ENCODE data around the gene MEIOC. TPM values are rescaled to one million over a fixed set of nuclear protein-coding genes. Genes with fewer than 3 reads are reported as not detected.

Gene MEIOC
- total and polyA plus RNA-seq, 12 donors, result 0.03 to 0.40 (median 0.15) TPM; not detected in 8

- TF ChIP-seq, protein P1, sequence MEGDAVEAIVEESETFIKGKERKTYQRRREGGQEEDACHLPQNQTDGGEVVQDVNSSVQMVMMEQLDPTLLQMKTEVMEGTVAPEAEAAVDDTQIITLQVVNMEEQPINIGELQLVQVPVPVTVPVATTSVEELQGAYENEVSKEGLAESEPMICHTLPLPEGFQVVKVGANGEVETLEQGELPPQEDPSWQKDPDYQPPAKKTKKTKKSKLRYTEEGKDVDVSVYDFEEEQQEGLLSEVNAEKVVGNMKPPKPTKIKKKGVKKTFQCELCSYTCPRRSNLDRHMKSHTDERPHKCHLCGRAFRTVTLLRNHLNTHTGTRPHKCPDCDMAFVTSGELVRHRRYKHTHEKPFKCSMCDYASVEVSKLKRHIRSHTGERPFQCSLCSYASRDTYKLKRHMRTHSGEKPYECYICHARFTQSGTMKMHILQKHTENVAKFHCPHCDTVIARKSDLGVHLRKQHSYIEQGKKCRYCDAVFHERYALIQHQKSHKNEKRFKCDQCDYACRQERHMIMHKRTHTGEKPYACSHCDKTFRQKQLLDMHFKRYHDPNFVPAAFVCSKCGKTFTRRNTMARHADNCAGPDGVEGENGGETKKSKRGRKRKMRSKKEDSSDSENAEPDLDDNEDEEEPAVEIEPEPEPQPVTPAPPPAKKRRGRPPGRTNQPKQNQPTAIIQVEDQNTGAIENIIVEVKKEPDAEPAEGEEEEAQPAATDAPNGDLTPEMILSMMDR (IDR thresholded peaks at IDR 0.05), result no peak
- Histone ChIP-seq H3K4me1 (no peaks in the 10 kb centered on the region), H3K36me3 (no peaks in the 10 kb centered on the region), H3K27me3 (peaks cover 0 to 15% (median 0%) of the 10 kb centered on the region in 7 donors), H3K9me3 (no peaks in the 10 kb centered on the region), H3K4me3 (no peak overlapping the region), H3K27ac (no peak overlapping the region)
- intact Hi-C loops (cut with DNase I), result loop anchor here in 5 of 10 donors (2.0 to 5.0 kb wide), 2 partner anchors 104 to 105 kb away; no protein-coding TSS in a partner anchor
- DNase-seq, result no peak
- WGBS, 2 donors, result 85 to 95% methylated on average over 1 of the region's 1 CpG
- no peak for ATAC-seq
These were observed 19.2 kb upstream of the MEIOC start for GRCh38 chr17:44637066-44637465.

DNA sequence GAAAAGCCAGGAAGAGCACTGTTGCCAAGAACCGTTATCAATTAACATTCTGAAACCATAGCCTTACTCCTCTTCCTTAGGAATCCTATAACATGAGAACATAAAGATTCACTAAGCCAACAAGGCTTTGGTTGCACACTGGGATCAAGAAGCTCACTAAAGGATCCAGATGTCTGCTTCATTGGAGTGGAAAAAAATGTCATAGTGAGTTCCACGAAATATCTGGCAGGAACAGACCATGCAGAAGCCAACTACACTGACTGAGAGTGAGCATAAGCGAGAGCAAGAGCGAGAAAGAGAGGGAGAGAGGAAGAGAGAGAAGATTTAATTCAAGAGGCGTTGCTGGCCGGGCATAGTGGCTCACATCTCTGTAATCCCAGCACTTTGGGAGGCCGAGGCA, 13.4 kb upstream of the MEIOC start:
- intact Hi-C loops (cut with DNase I), result no loop called here
- Histone ChIP-seq H3K9me3 (no peaks in the 10 kb centered on the region), H3K27ac (no peak overlapping the region), H3K4me3 (no peak overlapping the region), H3K36me3 (no peaks in the 10 kb centered on the region), H3K4me1 (peaks cover 0 to 3% (median 0%) of the 10 kb centered on the region in 9 donors), H3K27me3 (peaks cover 0 to 18% (median 5%) of the 10 kb centered on the region in 7 donors)
- peak in 7 of 8 donors; percentile 47 to 68 (median 62) for ATAC-seq
- TF ChIP-seq, protein P1 (IDR thresholded peaks at IDR 0.05), result no peak
- 37 to 45% methylated on average over 7 of the region's 7 CpGs for WGBS, 2 donors
- no peak for DNase-seq

- intact Hi-C loops (cut with DNase I), result no loop called here
- DNase-seq (no peak), ATAC-seq (no peak)
- TF ChIP-seq, protein P1 (IDR thresholded peaks at IDR 0.05), result no peak
- no peak overlapping the region for H3K27ac ChIP-seq
- peaks cover 0 to 3% (median 0%) of the 10 kb centered on the region in 9 donors for H3K4me1 ChIP-seq
- peaks cover 0 to 23% (median 19%) of the 10 kb centered on the region in 7 donors for H3K27me3 ChIP-seq
- no peaks in the 10 kb centered on the region for H3K9me3 ChIP-seq
- no peaks in the 10 kb centered on the region for H3K36me3 ChIP-seq
- H3K4me3 ChIP-seq, result no peak overlapping the region
- 85 to 90% methylated on average over 12 of the region's 12 CpGs for WGBS, 2 donors
These were observed 10.9 kb upstream of the MEIOC start for GRCh38 chr17:44645341-44645740.

DNA sequence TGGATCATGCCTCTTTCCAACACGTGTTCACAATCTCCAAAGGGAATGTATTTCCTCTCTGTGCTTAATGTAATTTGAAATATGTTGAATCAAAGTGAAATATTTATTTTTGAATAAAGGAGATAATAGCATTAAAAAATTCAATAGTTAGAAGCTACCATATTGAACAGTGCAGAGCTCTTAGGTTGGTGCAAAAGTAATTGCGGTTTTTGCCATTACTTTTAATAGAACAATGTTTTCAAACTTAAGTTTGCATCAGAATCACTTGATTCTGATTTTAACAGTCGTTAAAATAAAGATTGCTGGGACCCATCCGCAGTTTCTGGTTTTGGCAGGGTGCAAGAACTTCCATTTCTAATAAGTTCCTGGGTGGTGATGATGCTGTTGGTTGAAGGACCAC, 10.0 kb upstream of the MEIOC start:
- TF ChIP-seq, protein P1 (IDR thresholded peaks at IDR 0.05), result no peak
- Histone ChIP-seq H3K4me1 (peaks cover 0 to 3% (median 0%) of the 10 kb centered on the region in 9 donors), H3K27me3 (peaks cover 0 to 32% (median 26%) of the 10 kb centered on the region in 7 donors), H3K27ac (no peak overlapping the region), H3K36me3 (no peaks in the 10 kb centered on the region), H3K4me3 (no peak overlapping the region), H3K9me3 (no peaks in the 10 kb centered on the region)
- ATAC-seq, result no peak
- intact Hi-C loops (cut with DNase I), result no loop called here
- 86 to 87% methylated on average over 4 of the region's 4 CpGs for WGBS, 2 donors
- DNase-seq, result no peak

All from heart right ventricle (tissue), 16 donors.